GM19239 (cell line): ENCODE results near the gene MYO1C.
"Not testable (repeated sequence)": the region's sequence is repeated elsewhere in the genome, so short reads cannot be mapped to it uniquely, and the experiment has no call there.

Source experiments
- DNase-seq: peaks from one replicate; pipeline ENCODE4 v3.0.0; 2011; ENCODE audit warnings: low spot score; ENCODE audit not compliant: insufficient read length
- FAIRE-seq: peaks from 2 replicates; lab custom pipeline; 2011; peaks lifted over from hg19 to GRCh38; lab: Jason Lieb, UNC

The MYO1C gene

GRCh38 chr17:1470071-1470754 lies 22.3 kb downstream of the MYO1C start:
- DNase-seq = no peak
- no peak for FAIRE-seq

GRCh38 chr17:1469231-1469852 lies 23.1 kb downstream of the MYO1C start:
- no peak for DNase-seq
- FAIRE-seq = no peak

- DNase-seq = no peak
- FAIRE-seq = no peak
Observed at GRCh38 chr17:1467898-1468492, 24.5 kb downstream of the MYO1C start.

GRCh38 chr17:1467258-1467657 lies 25.2 kb downstream of the MYO1C start:
- FAIRE-seq (no peak), DNase-seq (no peak)

GRCh38 chr17:1464186-1464585 lies 28.3 kb downstream of the MYO1C start:
- DNase-seq (no peak), FAIRE-seq (no peak)

- FAIRE-seq = no peak
- DNase-seq = no peak
Observed at GRCh38 chr17:1462164-1463112, 30.0 kb downstream of the MYO1C start.

GRCh38 chr17:1461198-1461944 lies 31.1 kb downstream of the MYO1C start:
- no peak for DNase-seq
- no peak for FAIRE-seq

- DNase-seq = no peak
- no peak for FAIRE-seq
Observed at GRCh38 chr17:1460233-1460632, 32.3 kb downstream of the MYO1C start.

- peak; percentile 94 for FAIRE-seq
Observed at GRCh38 chr17:1455797-1456599, 36.5 kb downstream of the MYO1C start, which contains the start of gene CRK. Gene CRK, minus strand, starts transcription at chr17:1456232. Its CDS starts 115 bp downstream, at chr17:1456117.

GRCh38 chr17:1455291-1455796 lies 37.1 kb downstream of the MYO1C start:
- peak; percentile 79 for FAIRE-seq
- peak; percentile 59 for DNase-seq

More at GRCh38 chr17:1455797-1456599, 36.5 kb downstream of the MYO1C start, which contains the start of gene CRK:
- DNase-seq = peak; percentile 98

GRCh38 chr17:1454541-1454940 lies 37.9 kb downstream of the MYO1C start:
- DNase-seq = no peak
- no peak for FAIRE-seq

- not testable (repeated sequence) for DNase-seq, FAIRE-seq
Observed at GRCh38 chr17:1453694-1454093, 38.8 kb downstream of the MYO1C start.

GRCh38 chr17:1452836-1453235 lies 39.6 kb downstream of the MYO1C start:
- DNase-seq (no peak), FAIRE-seq (no peak)

- FAIRE-seq, DNase-seq: not testable (repeated sequence)
Observed at GRCh38 chr17:1450261-1450660, 42.2 kb downstream of the MYO1C start.

- DNase-seq (no peak), FAIRE-seq (no peak)
Observed at GRCh38 chr17:1449412-1449967, 43.0 kb downstream of the MYO1C start.

- FAIRE-seq = no peak
- no peak for DNase-seq
Observed at GRCh38 chr17:1447052-1447451, 45.4 kb downstream of the MYO1C start.

GRCh38 chr17:1446201-1446600 lies 46.3 kb downstream of the MYO1C start:
- DNase-seq = no peak
- no peak for FAIRE-seq

- DNase-seq, FAIRE-seq: not testable (repeated sequence)
Observed at GRCh38 chr17:1445695-1446094, 46.8 kb downstream of the MYO1C start.
